Tibial nerve (tissue), 4 donors: Measurements from ENCODE around the gene ARID5B. TPM values are rescaled to one million over a fixed set of nuclear protein-coding genes. Genes with fewer than 3 reads are reported as not detected.

Experiments used
- DNase-seq, 2 donors: peaks; one replicate each; pipeline ENCODE4 v3.0.0-alpha.2; 2019; ENCODE audit warnings: low spot score in 2 of 2
- H3K27ac ChIP-seq, 4 donors: fragments of 200-600 bp; sonication (generic) in 3 of 4; one replicate each; pipeline ENCODE4 v1.5.1; 2017 to 2019; ENCODE audit warnings: mild to moderate bottlenecking in 1 of 4
- H3K27me3 ChIP-seq, 2 donors: fragments of 200-600 bp; sonication (generic) in 1 of 2; one replicate each; pipeline versions ENCODE4 v1.5.1 to v1.6.0; 2017 to 2019
- H3K36me3 ChIP-seq, 3 donors: fragments of 200-600 bp; sonication (generic); one replicate each; pipeline ENCODE4 v1.5.1; 2018 to 2019
- H3K4me1 ChIP-seq, 4 donors: fragments of 200-600 bp; sonication (generic) in 3 of 4; one replicate each; pipeline ENCODE4 v1.5.1; 2017 to 2019
- H3K4me3 ChIP-seq, 4 donors: fragments of 200-600 bp; sonication (generic) in 3 of 4; one replicate each; pipeline ENCODE4 v1.5.1; 2017 to 2019; ENCODE audit warnings: mild to moderate bottlenecking in 1 of 4, moderate library complexity in 1 of 4
- H3K9me3 ChIP-seq, 4 donors: fragments of 200-600 bp; sonication (generic) in 3 of 4; one replicate each; pipeline ENCODE4 v1.5.1; 2017 to 2019
- CTCF ChIP-seq, 5 experiments: fragments of 200-600 bp in 3 of 5; fragments of 450-650 bp in 2 of 5; sonication (generic) in 3 of 5; IDR thresholded peaks; one replicate each; pipeline ENCODE4 v1.5.1; 2016 to 2019; ENCODE audit warnings: antibody characterized with exemption in 5 of 5, mild to moderate bottlenecking in 3 of 5, moderate library complexity in 2 of 5
- EP300 ChIP-seq, 2 donors: sonication (generic); formaldehyde crosslinking; IDR thresholded peaks; one replicate each; pipeline ENCODE4 v1.6.1; 2017; ENCODE audit warnings: antibody characterized with exemption in 2 of 2, mild to moderate bottlenecking in 1 of 2
- POLR2A ChIP-seq, 2 donors: fragments of 450-650 bp; IDR thresholded peaks; one replicate each; pipeline ENCODE4 v1.6.1; 2017; ENCODE audit warnings: antibody characterized with exemption in 2 of 2, mild to moderate bottlenecking in 2 of 2, moderate library complexity in 2 of 2
- WGBS, 2 donors: methylation state at CpG; one replicate each; pipeline ENCODE4 v1.1.5; 2018; 5-methylcytosine and 5-hydroxymethylcytosine counted together
- total RNA-seq, 4 donors: library from RNA; depleted of rRNA; stranded (reverse); fragments of >200 nt; gene quantifications; one replicate each; pipeline ENCODE4 v1.1.0, GENCODE V29; 2016

Gene ARID5B
- total RNA-seq, 4 donors from 2014 or later: 47.4 to 82.2 (median 62.6) TPM

GRCh38 chr10:61888744-61889143, 12.8 kb upstream of the ARID5B start:
- Histone ChIP-seq H3K27ac (no peak overlapping the region), H3K9me3 (no peaks in the 10 kb centered on the region), H3K4me1 (no peaks in the 10 kb centered on the region), H3K27me3 (no peaks in the 10 kb centered on the region), H3K36me3 (no peaks in the 10 kb centered on the region), H3K4me3 (no peak overlapping the region)
- no peak for DNase-seq
- 92 to 100% methylated on average over 1 of the region's 1 CpG for WGBS, 2 donors
- TF ChIP-seq POLR2A (IDR thresholded peaks at IDR 0.05): no peak
- TF ChIP-seq CTCF (IDR thresholded peaks at IDR 0.05): no peak
- TF ChIP-seq EP300 (IDR thresholded peaks at IDR 0.05): no peak

- Histone ChIP-seq H3K27me3 (no peaks in the 10 kb centered on the region), H3K36me3 (no peaks in the 10 kb centered on the region), H3K4me1 (no peaks in the 10 kb centered on the region), H3K4me3 (no peak overlapping the region), H3K27ac (no peak overlapping the region), H3K9me3 (no peaks in the 10 kb centered on the region)
- no peak for DNase-seq
- TF ChIP-seq EP300 (IDR thresholded peaks at IDR 0.05): no peak
- no peak for TF ChIP-seq CTCF (IDR thresholded peaks at IDR 0.05)
- no peak for TF ChIP-seq POLR2A (IDR thresholded peaks at IDR 0.05)
Observed at GRCh38 chr10:61890430-61890829, 11.1 kb upstream of the ARID5B start.

DNA sequence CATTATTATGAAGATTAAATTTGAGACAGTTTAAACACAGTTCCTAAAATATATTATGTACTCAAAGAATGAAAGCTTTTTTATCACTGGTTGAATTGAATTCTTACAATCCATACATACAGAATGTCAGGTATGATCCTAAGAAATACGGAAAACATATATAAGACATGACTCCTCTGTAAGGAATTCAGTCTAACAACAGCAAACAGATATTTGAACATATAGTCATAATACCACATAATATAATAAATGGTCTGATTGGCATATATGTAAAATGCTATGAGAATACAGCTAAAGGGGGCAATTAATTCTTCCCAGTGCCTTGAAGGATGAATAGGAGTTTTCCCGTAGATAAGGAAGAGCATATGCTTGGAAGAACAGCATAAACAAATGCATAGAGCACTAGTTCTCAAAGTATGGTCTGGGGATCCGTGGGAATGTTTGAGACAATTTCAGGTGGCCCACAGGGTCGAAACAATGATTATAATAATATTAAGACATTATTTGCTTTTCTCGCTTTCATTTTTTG, 10.6 kb upstream of the ARID5B start:
- 92 to 95% methylated on average over 5 of the region's 5 CpGs for WGBS, 2 donors

DNA sequence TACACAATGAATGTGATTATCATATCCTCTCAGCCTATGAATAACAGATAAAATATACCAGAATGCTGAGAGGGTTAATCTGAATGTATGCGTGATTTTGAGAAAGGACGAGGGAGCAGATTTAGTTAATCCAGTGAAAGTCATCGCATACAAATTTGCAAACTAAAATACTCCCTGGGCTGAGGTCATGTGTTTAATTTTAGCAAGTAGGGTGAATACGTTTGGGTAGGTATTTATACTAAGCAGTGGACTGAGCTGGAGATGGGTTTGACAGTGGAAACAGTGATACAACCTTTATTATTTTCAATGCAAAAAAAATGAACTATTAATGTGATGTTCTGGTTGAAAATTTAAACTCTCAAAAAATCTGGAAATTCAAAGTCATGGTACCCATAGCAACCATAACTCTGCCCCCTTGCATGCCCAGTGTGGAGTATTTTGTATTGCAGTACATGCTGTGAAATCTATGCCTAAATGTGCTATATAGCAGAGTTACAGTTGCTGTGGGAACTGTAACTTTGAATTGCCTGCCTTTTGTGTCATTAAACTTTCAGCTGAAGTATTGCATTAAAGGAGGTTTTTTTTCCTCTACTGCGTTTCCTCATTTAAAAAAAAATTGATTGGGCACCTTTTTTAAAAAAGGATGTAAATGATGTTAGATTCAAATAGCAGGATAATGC, 9.5 kb upstream of the ARID5B start:
- Histone ChIP-seq H3K4me1 (peaks cover 0 to 4% (median under 1%) of the 10 kb centered on the region in 4 donors), H3K9me3 (no peaks in the 10 kb centered on the region), H3K36me3 (no peaks in the 10 kb centered on the region), H3K4me3 (no peak overlapping the region), H3K27ac (no peak overlapping the region), H3K27me3 (no peaks in the 10 kb centered on the region)
- no peak for TF ChIP-seq CTCF (IDR thresholded peaks at IDR 0.05)
- DNase-seq: no peak
- WGBS, 2 donors: 73% methylated on average over 5 of the region's 5 CpGs

More for the DNA sequence above, 10.6 kb upstream of the ARID5B start:
- Histone ChIP-seq H3K4me3 (no peak overlapping the region), H3K27ac (no peak overlapping the region), H3K9me3 (no peaks in the 10 kb centered on the region), H3K27me3 (no peaks in the 10 kb centered on the region), H3K4me1 (no peaks in the 10 kb centered on the region), H3K36me3 (no peaks in the 10 kb centered on the region)
- TF ChIP-seq POLR2A (IDR thresholded peaks at IDR 0.05): no peak
- no peak for TF ChIP-seq CTCF (IDR thresholded peaks at IDR 0.05)
- TF ChIP-seq EP300 (IDR thresholded peaks at IDR 0.05): no peak
- no peak for DNase-seq

DNA sequence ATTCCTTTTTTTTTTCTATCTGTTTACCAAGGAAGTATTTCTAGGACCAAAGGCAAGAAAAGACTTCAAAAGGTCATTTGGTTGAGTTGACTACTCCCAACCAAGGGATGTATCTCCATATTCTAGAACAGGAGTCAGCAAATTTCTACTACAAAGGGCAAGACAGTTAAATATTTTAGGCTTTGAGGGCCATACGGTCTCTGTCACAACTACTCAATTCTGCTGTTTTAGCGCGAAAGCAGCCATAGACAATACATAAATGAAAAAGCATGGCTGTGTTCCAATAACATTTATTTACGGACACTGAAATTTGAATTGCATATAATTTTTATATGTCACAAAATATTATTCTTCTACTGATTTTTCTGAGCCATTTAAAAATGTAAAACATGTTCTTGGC, 8.5 kb upstream of the ARID5B start:
- Histone ChIP-seq H3K27me3 (no peaks in the 10 kb centered on the region), H3K36me3 (no peaks in the 10 kb centered on the region), H3K27ac (no peak overlapping the region), H3K9me3 (no peaks in the 10 kb centered on the region), H3K4me3 (no peak overlapping the region), H3K4me1 (peaks cover 0 to 12% (median 3%) of the 10 kb centered on the region in 4 donors)
- TF ChIP-seq POLR2A (IDR thresholded peaks at IDR 0.05): no peak
- TF ChIP-seq CTCF (IDR thresholded peaks at IDR 0.05): no peak
- no peak for TF ChIP-seq EP300 (IDR thresholded peaks at IDR 0.05)
- no peak for DNase-seq
- WGBS, 2 donors: 83 to 84% methylated on average over 4 of the region's 4 CpGs
